PC-9 (cell line): ENCODE results near the gene SGTA. TPM values are rescaled to one million over a fixed set of nuclear protein-coding genes. Genes with fewer than 3 reads are reported as not detected.

Experiments
- BruUV-seq: library from RNA; stranded (reverse); fragments of 400-500 nt; replicated peaks from 2 replicates; lab custom pipeline; 2021; lab: Mats Ljungman, UMichigan
- CTCF ChIA-PET: fragments of 300-600 bp; sonication (Branson Sonifier 250); formaldehyde crosslinking; loops from one replicate; lab custom pipeline; 2022; ENCODE audit warnings: antibody characterized with exemption; lab: Charles Lee
- POLR2A ChIA-PET: fragments of 300-600 bp; sonication (Branson Sonifier 250); formaldehyde crosslinking; loops from one replicate; lab custom pipeline; 2022; ENCODE audit warnings: antibody characterized with exemption; ENCODE audit not compliant: unreplicated experiment; lab: Charles Lee
- DNase-seq, 2 experiments: peaks; one replicate each; pipeline versions ENCODE4 v3.0.0 to v3.0.0-alpha.2; 2015 to 2022; ENCODE audit warnings: mixed read lengths in 1 of 2
- H2AFZ ChIP-seq: fragments of 200-600 bp; sonication (generic); 2 replicates; pipeline ENCODE4 v1.8.1; 2017; ENCODE audit warnings: antibody characterized with exemption
- H3F3A ChIP-seq: fragments of 200-600 bp; sonication (generic); 2 replicates; pipeline ENCODE4 v1.8.1; 2017; ENCODE audit warnings: antibody characterized with exemption, mild to moderate bottlenecking, low read depth; ENCODE audit not compliant: insufficient read depth
- H3K27ac ChIP-seq: fragments of 200-600 bp; sonication (generic); 2 replicates; pipeline ENCODE4 v1.6.1; 2016; ENCODE audit warnings: mixed run types
- H3K27me3 ChIP-seq: fragments of 200-600 bp; sonication (generic); 2 replicates; pipeline ENCODE4 v1.6.1; 2016; ENCODE audit warnings: low read depth, mixed run types; ENCODE audit not compliant: insufficient read depth
- H3K36me3 ChIP-seq: fragments of 200-600 bp; sonication (generic); 2 replicates; pipeline ENCODE4 v1.6.1; 2016; ENCODE audit warnings: low read depth, mixed run types
- H3K4me1 ChIP-seq: fragments of 200-600 bp; sonication (generic); replicated peaks from 2 replicates; pipeline ENCODE4 v1.6.1; 2016; ENCODE audit warnings: mixed run types; ENCODE audit not compliant: insufficient read depth
- H3K4me2 ChIP-seq: fragments of 200-600 bp; sonication (generic); 2 replicates; pipeline ENCODE4 v1.6.1; 2017; ENCODE audit warnings: mixed run types
- H3K4me3 ChIP-seq: fragments of 200-600 bp; sonication (generic); 2 replicates; pipeline ENCODE4 v1.6.1; 2016; ENCODE audit warnings: mixed run types
- H3K79me2 ChIP-seq: fragments of 200-600 bp; sonication (generic); 2 replicates; pipeline ENCODE4 v1.6.1; 2017; ENCODE audit warnings: low read depth, mixed run types
- H3K9me2 ChIP-seq: fragments of 200-600 bp; sonication (generic); 2 replicates; pipeline ENCODE4 v1.8.1; 2017; ENCODE audit warnings: mild to moderate bottlenecking; ENCODE audit not compliant: insufficient read depth
- H3K9me3 ChIP-seq: fragments of 200-600 bp; sonication (generic); 2 replicates; pipeline ENCODE4 v1.8.1; 2016; ENCODE audit warnings: low read depth; ENCODE audit not compliant: insufficient read depth
- H4K20me1 ChIP-seq: fragments of 200-600 bp; sonication (generic); 2 replicates; pipeline ENCODE4 v1.8.1; 2017; ENCODE audit not compliant: insufficient read depth
- CTCF ChIP-seq: fragments of 200-600 bp; sonication (generic); conservative IDR thresholded peaks from 2 replicates; pipeline ENCODE4 v1.6.1; 2017; ENCODE audit warnings: mixed run types, antibody characterized with exemption, mild to moderate bottlenecking, moderate library complexity
- EZH2 ChIP-seq: fragments of 200-600 bp; sonication (generic); IDR thresholded peaks from 2 replicates; pipeline ENCODE4 v1.8.0; 2017; ENCODE audit warnings: antibody characterized with exemption, low read depth
- intact Hi-C: fragments of 100-400 bp; cut with micrococcal nuclease; formaldehyde crosslinking; loops from one replicate; pipeline ENCODE4 v1.10.0; 2022; ENCODE audit not compliant: unreplicated experiment
- total RNA-seq: library from RNA; stranded (reverse); gene quantifications from 2 replicates; pipeline ENCODE4 v1.2.3, GENCODE V29; 2021

SGTA gene
- total RNA-seq, 1 experiment from 2014 or later = 40.7 TPM

- no peak overlapping the region for H3K4me2 ChIP-seq
- no peaks in the 10 kb centered on the region for H3K9me3 ChIP-seq
- no peak overlapping the region for H3K4me3 ChIP-seq
- no peaks in the 10 kb centered on the region for H3K36me3 ChIP-seq
- no peak for DNase-seq
- H3K9me2 ChIP-seq = no peaks in the 10 kb centered on the region
- H3K27me3 ChIP-seq = peaks cover 6% of the 10 kb centered on the region
- no peaks in the 10 kb centered on the region for H3K4me1 ChIP-seq
- no peak for TF ChIP-seq CTCF
- no peak for TF ChIP-seq EZH2
- no peak overlapping the region for H3K27ac ChIP-seq
- BruUV-seq = no TSS peak
- H3F3A ChIP-seq = no peaks in the 10 kb centered on the region
- ChIA-PET POLR2A (no interaction called here), CTCF (no interaction called here)
- no peaks in the 10 kb centered on the region for H3K79me2 ChIP-seq
- no peak overlapping the region for H2AFZ ChIP-seq
- H4K20me1 ChIP-seq = no peaks in the 10 kb centered on the region
- intact Hi-C loops = no loop called here
These were observed 32.1 kb downstream of the SGTA start for GRCh38 chr19:2750808-2751437.

GRCh38 chr19:2747349-2747748 is 35.7 kb downstream of the SGTA start:
- DNase-seq = no peak
- H3K4me3 ChIP-seq = no peak overlapping the region
- POLR2A ChIA-PET = no interaction called here
- peaks cover 24% of the 10 kb centered on the region for H3K27me3 ChIP-seq
- CTCF ChIA-PET = no interaction called here
- H4K20me1 ChIP-seq = no peaks in the 10 kb centered on the region
- intact Hi-C loops = no loop called here
- no peaks in the 10 kb centered on the region for H3K4me1 ChIP-seq
- no peak overlapping the region for H3K4me2 ChIP-seq
- H3K36me3 ChIP-seq = no peaks in the 10 kb centered on the region
- no peaks in the 10 kb centered on the region for H3K79me2 ChIP-seq
- BruUV-seq = no TSS peak
- no peak overlapping the region for H3K27ac ChIP-seq
- no peaks in the 10 kb centered on the region for H3K9me2 ChIP-seq
- TF ChIP-seq EZH2 (no peak), CTCF (no peak)
- H2AFZ ChIP-seq = no peak overlapping the region
- H3K9me3 ChIP-seq = no peaks in the 10 kb centered on the region
- H3F3A ChIP-seq = no peaks in the 10 kb centered on the region

- BruUV-seq = no TSS peak
- CTCF ChIA-PET = no interaction called here
- intact Hi-C loops = no loop called here
These were observed 39.0 kb downstream of the SGTA start for GRCh38 chr19:2744113-2744512.

More at GRCh38 chr19:2744113-2744512, 39.0 kb downstream of the SGTA start:
- no peak overlapping the region for H3K27ac ChIP-seq
- H4K20me1 ChIP-seq = no peaks in the 10 kb centered on the region
- H3K9me3 ChIP-seq = no peaks in the 10 kb centered on the region
- H3K4me1 ChIP-seq = no peaks in the 10 kb centered on the region
- no peak overlapping the region for H3K4me3 ChIP-seq
- no peak overlapping the region for H3K4me2 ChIP-seq
- peaks cover 27% of the 10 kb centered on the region for H3K27me3 ChIP-seq
- no peak overlapping the region for H2AFZ ChIP-seq
- no peaks in the 10 kb centered on the region for H3F3A ChIP-seq
- H3K36me3 ChIP-seq = no peaks in the 10 kb centered on the region
- no peak for DNase-seq
- POLR2A ChIA-PET = no interaction called here
- no peaks in the 10 kb centered on the region for H3K79me2 ChIP-seq
- no peak for TF ChIP-seq EZH2
- TF ChIP-seq CTCF = no peak
- no peaks in the 10 kb centered on the region for H3K9me2 ChIP-seq
